HG02981 (cell line): ENCODE data around the gene HILPDA.
"Not testable (repeated sequence)": the region's sequence is repeated elsewhere in the genome, so short reads cannot be mapped to it uniquely, and the experiment has no call there.

Source experiments
- ATAC-seq: cut with Tn5 transposase; IDR thresholded peaks from one replicate; pipeline ENCODE4 v1.9.1; 2021; ENCODE audit warnings: mild to moderate bottlenecking, moderate library complexity; ENCODE audit not compliant: unreplicated experiment

Gene HILPDA

GRCh38 chr7:128431221-128431620 lies 24.5 kb upstream of the HILPDA start:
- no peak for ATAC-seq

- ATAC-seq = no peak
Measured at GRCh38 chr7:128431754-128432153, 23.9 kb upstream of the HILPDA start.

GRCh38 chr7:128434413-128435326 lies 21.0 kb upstream of the HILPDA start:
- ATAC-seq = no peak

GRCh38 chr7:128435327-128435686 lies 20.4 kb upstream of the HILPDA start:
- ATAC-seq = no peak

DNA sequence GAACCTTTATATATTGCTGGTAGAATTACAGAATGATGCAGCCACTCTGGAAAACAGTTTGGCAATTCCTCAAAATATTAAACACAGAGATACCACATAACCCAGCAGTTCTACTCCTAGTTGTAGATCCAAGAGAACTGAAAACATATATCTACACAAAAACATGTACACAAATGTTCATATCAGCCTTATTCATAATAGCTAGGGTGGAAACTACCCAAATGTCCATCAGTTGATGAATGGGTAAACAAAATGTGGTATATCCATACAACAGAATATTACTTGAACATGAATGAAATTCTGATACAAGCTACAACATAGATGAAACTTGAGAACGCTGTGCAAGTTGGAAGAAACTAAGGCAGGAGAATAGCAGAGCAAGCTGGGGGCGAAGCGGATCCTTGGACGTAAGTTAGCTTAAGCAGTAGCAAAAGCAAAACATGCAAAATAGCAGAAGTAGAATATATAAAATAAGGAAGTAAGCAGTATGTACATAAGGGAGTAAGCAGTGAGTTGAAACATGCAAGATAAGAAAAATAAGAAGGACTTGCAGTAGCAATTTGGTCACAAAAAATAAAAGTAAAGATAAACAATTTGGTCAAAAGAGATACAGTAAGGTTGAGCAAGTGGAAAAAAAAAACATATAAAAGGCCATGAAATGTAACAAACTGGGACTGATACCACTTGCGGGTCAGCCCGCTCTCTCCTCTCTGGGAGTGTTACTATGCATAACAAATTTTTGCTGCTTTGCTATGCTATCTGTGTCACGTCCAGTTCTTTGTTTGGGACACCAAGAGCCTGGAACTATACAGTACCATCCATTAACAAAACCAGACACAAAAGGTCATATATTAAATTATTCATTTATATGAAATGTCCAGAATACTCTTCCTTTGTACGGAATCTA lies 18.0 kb upstream of the HILPDA start:
- ATAC-seq = peak; percentile 64

DNA sequence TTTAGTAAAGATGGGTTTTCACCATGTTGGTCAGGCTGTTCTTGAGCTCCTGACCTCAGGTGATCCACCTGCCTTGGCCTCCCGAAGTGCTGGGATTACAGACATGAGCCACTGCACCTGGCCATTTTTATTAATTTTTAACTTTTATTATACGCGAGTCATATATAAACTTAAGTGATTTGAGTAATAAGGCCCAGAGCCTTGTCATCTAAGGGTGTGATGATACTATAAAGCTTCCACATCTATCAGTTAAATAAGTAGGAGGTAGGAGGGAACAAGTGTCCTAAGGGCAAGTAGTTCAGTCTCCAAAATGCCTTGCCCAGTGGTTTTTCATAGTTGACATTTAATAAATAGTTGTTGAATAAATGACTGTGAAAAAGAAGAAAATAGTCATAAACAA lies 13.3 kb upstream of the HILPDA start:
- no peak for ATAC-seq

DNA sequence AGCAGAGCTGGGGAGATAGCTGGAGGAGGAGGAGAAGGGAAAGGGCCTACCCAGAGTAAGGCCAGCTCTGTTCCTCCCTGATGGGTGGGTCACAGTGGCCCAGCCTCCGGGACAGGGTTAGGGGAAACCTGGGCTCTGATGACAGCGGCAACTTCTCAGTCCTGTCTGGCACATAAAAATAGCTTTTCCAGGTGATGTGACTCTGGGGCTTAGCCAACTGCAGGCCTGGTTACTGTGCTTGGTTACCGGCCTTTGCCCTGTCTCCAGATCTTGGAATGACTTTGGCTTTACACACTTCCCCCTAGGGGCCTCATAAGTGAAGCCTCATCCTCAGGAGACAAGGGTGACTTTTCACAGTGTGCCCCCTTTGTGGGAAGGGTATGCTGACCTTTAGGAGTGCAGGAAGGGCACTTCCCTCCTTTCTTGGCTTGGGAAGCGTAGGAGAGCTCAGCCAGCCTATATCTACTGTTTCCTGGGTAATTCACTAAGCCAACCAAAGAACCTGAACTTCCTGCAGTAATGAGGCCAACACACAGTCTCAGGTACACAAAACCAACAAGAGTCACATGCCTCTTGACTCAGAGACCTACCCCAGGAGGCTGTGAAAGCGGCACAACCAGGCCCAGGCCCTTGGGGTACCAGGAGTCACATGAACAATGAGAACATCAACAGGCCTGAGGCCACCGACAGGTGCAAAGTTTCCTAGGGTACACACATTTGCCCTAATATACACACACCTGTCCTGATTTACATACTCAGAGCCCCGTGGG lies 11.7 kb upstream of the HILPDA start:
- ATAC-seq = no peak

DNA sequence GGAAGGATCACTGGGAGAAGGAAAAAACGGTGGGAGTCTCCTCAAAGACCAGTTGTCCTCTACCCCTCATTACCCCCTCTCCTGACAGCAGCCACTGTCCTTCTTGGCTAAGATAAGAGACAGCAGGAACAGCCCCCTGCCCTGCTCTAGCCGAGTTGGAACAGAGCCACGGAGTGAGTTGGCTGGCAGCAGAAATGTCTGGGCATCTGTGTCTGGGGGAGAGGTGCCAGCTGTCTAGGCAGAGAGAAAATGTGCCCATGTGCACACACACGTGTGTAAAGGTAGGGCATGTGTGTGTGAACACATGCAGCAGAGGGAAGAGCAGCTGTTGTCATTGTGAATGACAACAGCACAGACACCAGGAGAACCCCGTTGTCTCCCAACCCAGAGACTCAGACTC lies 9.4 kb upstream of the HILPDA start:
- ATAC-seq = no peak

- no peak for ATAC-seq
Measured at GRCh38 chr7:128447941-128448564, 7.6 kb upstream of the HILPDA start.

- no peak for ATAC-seq
Measured at GRCh38 chr7:128448751-128449302, 6.9 kb upstream of the HILPDA start.

DNA sequence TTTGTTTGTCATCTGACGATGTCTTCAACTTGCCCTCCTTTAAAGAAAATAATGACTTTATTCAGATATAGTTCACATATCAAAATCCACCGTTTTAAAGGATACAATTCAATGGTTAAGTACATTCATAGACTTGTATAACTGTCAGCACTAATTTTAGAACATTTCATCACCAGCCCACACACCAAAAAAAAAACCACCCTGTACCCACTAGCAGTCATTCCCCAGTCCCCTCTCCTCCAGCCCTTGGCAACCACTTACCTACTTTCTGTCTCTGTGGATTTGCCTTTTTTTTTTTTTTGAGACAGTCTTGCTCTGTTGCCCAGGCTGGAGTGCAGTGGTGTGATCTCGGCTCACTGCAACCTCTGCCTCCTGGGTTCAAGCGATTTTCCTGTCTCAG lies 5.3 kb upstream of the HILPDA start:
- no peak for ATAC-seq

GRCh38 chr7:128450913-128451312 lies 4.8 kb upstream of the HILPDA start:
- no peak for ATAC-seq

GRCh38 chr7:128452552-128452951 lies 3.1 kb upstream of the HILPDA start:
- ATAC-seq = no peak

GRCh38 chr7:128453836-128454804 lies 1.6 kb upstream of the HILPDA start:
- no peak for ATAC-seq

GRCh38 chr7:128454808-128455542 lies 703 bp upstream of the HILPDA start:
- no peak for ATAC-seq

DNA sequence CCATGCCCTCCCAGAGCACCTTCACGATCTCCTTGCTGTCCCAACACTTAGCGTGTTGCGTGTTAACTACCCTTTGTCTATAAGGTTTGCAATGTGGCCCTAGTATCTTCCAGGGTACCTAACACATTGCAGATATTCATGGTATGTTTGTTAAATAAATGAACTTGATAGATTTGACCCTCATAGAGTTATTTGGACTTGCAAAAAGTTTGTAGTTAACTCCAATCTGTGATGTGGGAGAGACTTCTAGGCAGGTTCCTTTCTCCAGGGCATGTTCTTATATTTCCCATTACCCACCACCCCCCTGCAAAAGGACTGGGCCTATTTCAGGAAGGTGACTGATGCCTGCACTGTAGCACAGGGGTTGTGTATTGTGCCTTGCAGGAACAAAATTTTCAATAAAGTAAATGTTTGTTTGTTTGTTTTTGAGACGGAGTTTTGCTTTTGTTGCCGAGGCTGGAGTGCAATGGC lies 612 bp downstream of the HILPDA start:
- no peak for ATAC-seq

DNA sequence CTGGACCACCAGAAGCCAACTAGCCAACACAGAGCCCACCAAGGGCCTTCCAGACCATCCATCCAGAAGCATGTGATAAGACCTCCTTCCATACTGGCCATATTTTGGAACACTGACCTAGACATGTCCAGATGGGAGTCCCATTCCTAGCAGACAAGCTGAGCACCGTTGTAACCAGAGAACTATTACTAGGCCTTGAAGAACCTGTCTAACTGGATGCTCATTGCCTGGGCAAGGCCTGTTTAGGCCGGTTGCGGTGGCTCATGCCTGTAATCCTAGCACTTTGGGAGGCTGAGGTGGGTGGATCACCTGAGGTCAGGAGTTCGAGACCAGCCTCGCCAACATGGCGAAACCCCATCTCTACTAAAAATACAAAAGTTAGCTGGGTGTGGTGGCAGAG lies 1.7 kb downstream of the HILPDA start:
- ATAC-seq = not testable (repeated sequence)

GRCh38 chr7:128458956-128459355 lies 3.3 kb downstream of the HILPDA start:
- peak; percentile 36 for ATAC-seq
